GM12878 (cell line): ENCODE measurements around the gene PSMA2. TPM values are rescaled to one million over a fixed set of nuclear protein-coding genes. Genes with fewer than 3 reads are reported as not detected.

Source experiments
- ATAC-seq: fragments of 200-7000 bp; cut with Tn5 transposase; 3 replicates; pipeline ENCODE4 v1.9.1; 2020; ENCODE audit warnings: mild to moderate bottlenecking, moderate library complexity
- BruUV-seq: library from RNA; stranded (reverse); fragments of 400-500 nt; replicated peaks from 2 replicates; lab custom pipeline; 2021; lab: Mats Ljungman, UMichigan
- CTCF ChIA-PET: fragments of 300-600 bp; sonication (Branson Sonifier 250); formaldehyde crosslinking; extraction: SDS; loops from one replicate; lab custom pipeline; 2021; ENCODE audit warnings: inconsistent platforms; lab: Yijun Ruan, JAX
- POLR2A ChIA-PET: fragments of 350-600 bp; formaldehyde crosslinking; extraction: SDS; loops from one replicate; lab custom pipeline; 2021; ENCODE audit warnings: inconsistent platforms; lab: Charles Lee
- RAD21 ChIA-PET: fragments of 300-600 bp; sonication (Branson Sonifier 250); formaldehyde crosslinking; loops from one replicate; lab custom pipeline; 2023; ENCODE audit warnings: antibody characterized with exemption; ENCODE audit not compliant: unreplicated experiment; lab: Charles Lee
- SMC1A ChIA-PET: fragments of 300-600 bp; sonication (Branson Sonifier 250); formaldehyde crosslinking; loops from one replicate; lab custom pipeline; 2023; ENCODE audit not compliant: unreplicated experiment, uncharacterized antibody; lab: Charles Lee
- DNase-seq: peaks from one replicate; pipeline ENCODE4 v3.0.0-alpha.2; 2011; ENCODE audit warnings: low read depth, low spot score
- FAIRE-seq: peaks from 3 replicates; lab custom pipeline; 2011; peaks lifted over from hg19 to GRCh38; lab: Jason Lieb, UNC
- H2AFZ ChIP-seq: 2 replicates; pipeline ENCODE4 v1.6.0; 2011; ENCODE audit warnings: low read depth, low read length, control low read depth; ENCODE audit not compliant: control insufficient read depth
- H3K27ac ChIP-seq: 2 replicates; pipeline ENCODE4 v1.5.1; 2011; ENCODE audit warnings: control low read depth; ENCODE audit not compliant: control insufficient read depth, insufficient read depth
- H3K27me3 ChIP-seq, 2 experiments: replicated peaks in 1 of 2; 2 replicates each; pipeline versions ENCODE4 v1.6.0 to v1.6.1; 2011; ENCODE audit warnings: low read length in 1 of 2; ENCODE audit not compliant: control insufficient read depth in 2 of 2, insufficient read depth in 2 of 2
- H3K36me3 ChIP-seq, 2 experiments: 2 replicates each; pipeline ENCODE4 v1.5.1; 2011; ENCODE audit warnings: low read length in 1 of 2; ENCODE audit not compliant: control insufficient read depth in 2 of 2, insufficient read depth in 2 of 2
- H3K4me1 ChIP-seq: 2 replicates; pipeline ENCODE4 v1.6.1; 2011; ENCODE audit warnings: mild to moderate bottlenecking, low read length, moderate library complexity, mixed read lengths; ENCODE audit not compliant: control insufficient read depth, insufficient read depth
- H3K4me2 ChIP-seq: 2 replicates; pipeline ENCODE4 v1.6.0; 2011; ENCODE audit warnings: control low read depth; ENCODE audit not compliant: control insufficient read depth, insufficient read depth
- H3K4me3 ChIP-seq: fragments of 200-600 bp; sonication (generic); 2 replicates; pipeline ENCODE4 v1.5.1; 2016
- H3K79me2 ChIP-seq: 2 replicates; pipeline ENCODE4 v1.6.0; 2011; ENCODE audit warnings: low read length; ENCODE audit not compliant: control insufficient read depth, insufficient read depth
- H3K9ac ChIP-seq: 2 replicates; pipeline ENCODE4 v1.8.0; 2011; ENCODE audit warnings: low read length, control low read depth, mixed read lengths; ENCODE audit not compliant: control insufficient read depth, insufficient read depth
- H3K9me3 ChIP-seq: replicated peaks from 3 replicates; pipeline ENCODE4 v1.5.1; 2011; ENCODE audit warnings: mild to moderate bottlenecking, low read length; ENCODE audit not compliant: control insufficient read depth, insufficient read depth
- H4K20me1 ChIP-seq: 2 replicates; pipeline ENCODE4 v1.6.0; 2011; ENCODE audit not compliant: control insufficient read depth, insufficient read depth
- ASH2L ChIP-seq: fragments of 300-600, 200-600 bp; sonication (generic); IDR thresholded peaks from 2 replicates; pipeline ENCODE4 v1.6.1; 2017; ENCODE audit warnings: low read depth, mild to moderate bottlenecking, borderline replicate concordance
- CEBPB ChIP-seq, 2 experiments: fragments of 150-350 bp in 1 of 2; IDR thresholded peaks; 2 replicates each; pipeline ENCODE4 v1.6.1; 2012 to 2014; ENCODE audit warnings: low read depth in 2 of 2, low read length in 2 of 2, borderline replicate concordance in 1 of 2, inconsistent platforms in 1 of 2
- DPF2 ChIP-seq: fragments of 450-650 bp; IDR thresholded peaks from 2 replicates; pipeline ENCODE4 v1.6.1; 2017; ENCODE audit warnings: mild to moderate bottlenecking
- KAT2A ChIP-seq: conservative IDR thresholded peaks from 2 replicates; pipeline ENCODE4 v1.6.1; 2011; ENCODE audit warnings: low read depth, low read length; ENCODE audit not compliant: control insufficient read depth
- NRF1 ChIP-seq: conservative IDR thresholded peaks from 2 replicates; pipeline ENCODE4 v1.6.1; 2011; ENCODE audit warnings: mild to moderate bottlenecking, low read depth, low read length, improper control_type of control experiment
- PAX5 ChIP-seq: IDR thresholded peaks from 2 replicates; pipeline ENCODE4 v1.6.1; 2011; ENCODE audit warnings: low read depth, low read length, borderline replicate concordance
- PAX8 ChIP-seq: fragments of 450-650 bp; IDR thresholded peaks from 2 replicates; pipeline ENCODE4 v1.6.1; 2017; ENCODE audit warnings: mild to moderate bottlenecking, moderate library complexity
- PRDM15 ChIP-seq: fragments of 450-650 bp; formaldehyde crosslinking; IDR thresholded peaks from 2 replicates; pipeline ENCODE4 v1.4.0; 2020; ENCODE audit warnings: mild to moderate bottlenecking, moderate library complexity
- RFX5 ChIP-seq: IDR thresholded peaks from 2 replicates; pipeline ENCODE4 v1.6.1; 2011; ENCODE audit warnings: low read depth, low read length, improper control_type of control experiment
- TARDBP ChIP-seq: IDR thresholded peaks from 2 replicates; pipeline ENCODE4 v1.6.1; 2016; ENCODE audit warnings: borderline replicate concordance
- ZZZ3 ChIP-seq: IDR thresholded peaks from 2 replicates; pipeline ENCODE4 v1.6.1; 2011; ENCODE audit warnings: low read depth; ENCODE audit not compliant: control insufficient read depth, insufficient read length
- whole genome bisulfite sequencing: methylation state at CpG from one replicate; pipeline ENCODE4 v1.1.6; 2016; ENCODE audit warnings: low lambda C conversion rate; ENCODE audit not compliant: insufficient replicate concordance, insufficient coverage; ENCODE audit errors: missing lambda C conversion rate; 5-methylcytosine and 5-hydroxymethylcytosine counted together
- in situ Hi-C: fragments of 300-500 bp; cut with MboI; formaldehyde crosslinking; loops from 9 replicates; pipeline ENCODE4 v1.14.3; 2018; ENCODE audit warnings: mixed read lengths
- intact Hi-C: fragments of 100-400 bp; cut with micrococcal nuclease; formaldehyde crosslinking; loops from one replicate; pipeline ENCODE4 v1.14.2; 2022; ENCODE audit not compliant: unreplicated experiment
- polyA plus RNA-seq, 11 experiments: library from polyadenylated mRNA; depleted of rRNA in 4 of 11; unstranded in 6 of 11; stranded (reverse) in 5 of 11; fragments of >200 nt; fragmentation: Nextera tagmentation in 4 of 11; fragmentation: Illumina TruSeq in 1 of 11; extraction: Ambion mirVana in 4 of 11; extraction: Trizol in 1 of 11; gene quantifications; 1 replicate in 1 of 11; 2 replicates in 10 of 11; pipeline versions ENCODE4 v1.2.1 to v1.2.3, GENCODE V29; 2011 to 2016; ENCODE audit warnings: inconsistent platforms in 2 of 11, missing spikeins in 2 of 11, low read depth in 1 of 11
- total RNA-seq, 4 experiments: library from RNA; depleted of rRNA in 3 of 4; stranded (reverse); fragments of >200 nt in 3 of 4; fragmentation: Illumina TruSeq in 1 of 4; extraction: Trizol in 1 of 4; gene quantifications; 2 replicates each; pipeline versions ENCODE4 v1.2.1 to v1.2.3, GENCODE V29; 2013 to 2021

PSMA2 gene
- total and polyA plus RNA-seq, 10 of the 15 experiments (the other 5 are each of a cell fraction or from before 2014, with no cell fraction given), result 129 to 1,223 (median 317) TPM

DNA sequence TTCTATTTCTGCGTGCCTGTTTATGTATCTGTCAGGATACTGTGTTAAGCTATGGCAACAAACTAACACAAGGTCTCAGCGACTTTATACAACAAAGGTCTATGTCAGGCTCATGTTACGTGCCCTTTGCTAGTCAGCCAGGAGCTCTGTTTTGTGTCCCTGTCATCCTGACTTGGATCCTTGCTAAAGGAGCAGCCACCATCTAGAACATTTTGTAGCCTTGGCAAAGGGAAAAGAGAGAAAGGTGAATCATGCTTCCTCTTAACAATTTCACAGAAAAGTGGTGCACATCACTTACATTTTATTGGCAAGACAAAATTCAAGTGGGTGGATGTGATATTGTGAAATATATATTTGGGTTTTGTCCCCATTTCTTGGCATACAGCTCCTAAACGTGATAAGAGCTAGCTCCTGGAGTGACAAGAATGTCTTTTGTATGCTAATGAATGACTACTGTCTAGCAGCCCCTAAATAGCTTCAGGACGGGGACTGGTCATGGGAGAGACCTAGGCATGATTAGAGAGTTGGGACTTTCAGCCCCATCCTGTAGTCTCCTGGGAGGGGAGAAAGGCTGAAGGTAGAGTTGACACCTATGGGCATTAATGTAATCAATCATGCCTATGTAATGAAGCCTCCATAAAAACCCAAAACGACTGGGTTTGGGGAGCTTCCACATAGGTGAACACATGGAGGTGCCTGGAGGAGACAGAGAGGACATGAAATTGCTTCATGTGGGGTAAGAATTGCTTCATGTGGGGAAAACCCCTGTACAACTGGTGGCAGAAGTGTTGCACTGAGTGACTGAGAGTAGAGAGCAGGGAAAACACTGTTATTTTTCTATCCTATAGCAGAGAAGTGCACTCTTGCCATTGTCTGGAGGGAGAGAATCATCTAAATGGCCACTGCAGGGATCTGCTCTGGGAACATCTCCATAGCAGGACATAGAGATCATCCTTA lies 33.2 kb upstream of the PSMA2 start:
- ChIA-PET RAD21 (interaction anchor here (0.6 to 1.3 kb wide), 3 partner anchors 19 to 298 kb away, joined by 3 to 8 read pairs (median 3); no protein-coding TSS in a partner anchor), SMC1A (interaction anchor here (1.3 kb wide), 1 partner anchor 18 kb away, joined by 3 read pairs; no protein-coding TSS in a partner anchor), POLR2A (no interaction called here), CTCF (interaction anchor here (0.9 kb wide), 1 partner anchor 349 kb away, joined by 3 read pairs; no protein-coding TSS in a partner anchor)
- no peak for FAIRE-seq
- H4K20me1 ChIP-seq, result no peaks in the 10 kb centered on the region
- H3K79me2 ChIP-seq, result no peaks in the 10 kb centered on the region
- BruUV-seq, result no TSS peak
- H3K9me3 ChIP-seq, result no peaks in the 10 kb centered on the region
- H3K27me3 ChIP-seq, result no peaks in the 10 kb centered on the region
- intact Hi-C loops, result no loop called here
- no peak for TF ChIP-seq ZZZ3
- peak in 1 of 2 experiments; percentile 90; a peak in 1 of 4 replicates for TF ChIP-seq CEBPB (IDR thresholded peaks at IDR 0.05; ENCODE audit: borderline replicate concordance in 1 of 2, low read depth in 2 of 2, low read length in 2 of 2)
- no peak for TF ChIP-seq TARDBP
- no peak overlapping the region for H2AFZ ChIP-seq
- peak; percentile 2 for DNase-seq
- H3K36me3 ChIP-seq, result no peaks in the 10 kb centered on the region
- H3K27ac ChIP-seq, result no peak overlapping the region
- no peak overlapping the region for H3K9ac ChIP-seq
- 37% methylated on average over 6 of the region's 6 CpGs for WGBS
- in situ Hi-C loops, result no loop called here
- peak; percentile 82 for ATAC-seq
- H3K4me3 ChIP-seq, result no peak overlapping the region
- no peak overlapping the region for H3K4me2 ChIP-seq
- no peaks in the 10 kb centered on the region for H3K4me1 ChIP-seq

DNA sequence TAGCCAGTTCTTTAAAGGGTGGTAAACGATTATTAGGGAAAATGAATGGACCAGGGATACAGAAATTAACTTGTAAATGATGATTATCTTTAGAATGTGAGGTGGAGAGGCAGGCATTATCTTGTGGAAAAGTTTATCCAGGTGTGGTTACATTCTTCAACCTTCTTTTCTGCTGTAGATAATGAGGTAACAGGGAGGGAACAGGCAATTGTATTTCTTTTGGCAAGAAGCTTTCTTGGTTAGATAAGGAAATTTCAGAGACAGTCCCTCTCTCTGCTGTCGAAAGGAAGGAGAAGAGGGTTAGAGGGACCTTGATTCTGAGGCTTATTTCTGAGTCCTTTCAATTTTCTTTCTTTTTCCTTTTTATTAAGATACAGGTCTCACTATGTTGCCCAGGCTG lies 32.3 kb upstream of the PSMA2 start:
- SMC1A ChIA-PET, result interaction anchor here (1.3 kb wide), 1 partner anchor 18 kb away, joined by 3 read pairs; no protein-coding TSS in a partner anchor

More for the DNA sequence above, 32.3 kb upstream of the PSMA2 start:
- Histone ChIP-seq H3K27me3 (no peaks in the 10 kb centered on the region), H3K4me3 (no peak overlapping the region), H3K27ac (no peak overlapping the region), H4K20me1 (no peaks in the 10 kb centered on the region), H3K4me1 (no peaks in the 10 kb centered on the region), H3K4me2 (no peak overlapping the region), H2AFZ (no peak overlapping the region), H3K9me3 (no peaks in the 10 kb centered on the region), H3K79me2 (no peaks in the 10 kb centered on the region), H3K9ac (no peak overlapping the region), H3K36me3 (no peaks in the 10 kb centered on the region)
- ChIA-PET POLR2A (no interaction called here), CTCF (interaction anchor here (0.9 kb wide), 1 partner anchor 350 kb away, joined by 3 read pairs; no protein-coding TSS in a partner anchor), RAD21 (interaction anchor here (0.6 to 1.3 kb wide), 4 partner anchors 19 to 299 kb away, joined by 3 to 8 read pairs (median 3); no protein-coding TSS in a partner anchor)
- intact Hi-C loops (no loop called here), in situ Hi-C loops (no loop called here)
- no peak for TF ChIP-seq DPF2
- TF ChIP-seq PRDM15, result no peak
- TF ChIP-seq RFX5, result no peak
- TF ChIP-seq PAX8, result no peak
- TF ChIP-seq ASH2L, result no peak
- no peak for TF ChIP-seq KAT2A
- TF ChIP-seq PAX5, result no peak
- TF ChIP-seq NRF1, result no peak
- no peak for ATAC-seq
- no peak for FAIRE-seq
- BruUV-seq, result no TSS peak
- 71% methylated on average over 2 of the region's 2 CpGs for WGBS
- DNase-seq, result no peak
